ENCODE results near the gene LGALS9.
"Not testable (repeated sequence)": the region's sequence is repeated elsewhere in the genome, so short reads cannot be mapped to it uniquely, and the experiment has no call there.

Gene LGALS9

DNA sequence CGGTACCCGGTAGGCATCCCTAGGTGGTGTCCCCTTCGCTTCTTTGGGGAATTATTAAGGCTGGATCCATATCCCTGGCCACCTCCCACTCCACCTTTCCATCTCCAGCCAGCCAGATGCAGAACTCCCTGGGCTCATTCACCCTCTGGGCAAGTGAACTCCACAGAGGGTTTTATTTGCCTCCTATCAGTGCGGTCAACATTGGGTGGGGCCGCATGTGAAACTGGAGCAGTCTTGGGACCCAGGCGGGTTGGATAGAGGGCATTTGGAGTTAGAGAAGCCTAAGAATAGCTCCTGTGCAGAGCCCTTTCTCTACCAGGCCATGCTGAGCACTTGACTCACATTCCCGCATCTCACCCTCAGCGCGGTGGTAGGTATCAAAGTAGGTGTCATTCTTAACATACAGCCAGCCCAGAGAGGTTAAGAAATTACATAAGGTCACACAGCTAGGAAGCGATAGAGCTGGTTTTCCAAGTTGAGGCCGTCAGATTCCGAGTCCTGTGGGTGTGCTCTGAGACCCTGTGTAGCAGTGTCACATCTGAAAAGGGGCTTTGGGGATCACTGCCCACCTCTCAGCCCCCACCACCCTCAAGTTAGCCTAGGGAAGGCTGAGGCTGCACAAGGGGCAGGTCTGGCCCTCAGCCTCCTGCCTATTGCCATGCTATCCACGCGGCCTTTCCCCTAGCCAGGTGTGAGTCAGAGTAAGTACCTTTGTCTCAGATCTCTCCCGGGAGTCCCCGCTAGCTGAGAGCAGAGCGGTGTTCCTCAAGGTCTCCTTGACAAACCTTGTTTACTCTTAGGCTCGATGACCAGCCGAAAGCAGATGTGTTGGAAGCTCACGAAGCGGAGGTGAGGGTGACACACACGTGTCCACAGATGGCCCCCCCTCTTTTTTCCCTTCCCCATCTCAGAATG lies 26.9 kb upstream of the LGALS9 start:
- no peak for DNase-seq

- no peak for DNase-seq
Measured at GRCh38 chr17:27605409-27605808, 25.6 kb upstream of the LGALS9 start.

GRCh38 chr17:27607521-27608091 lies 23.4 kb upstream of the LGALS9 start:
- DNase-seq: no peak

DNA sequence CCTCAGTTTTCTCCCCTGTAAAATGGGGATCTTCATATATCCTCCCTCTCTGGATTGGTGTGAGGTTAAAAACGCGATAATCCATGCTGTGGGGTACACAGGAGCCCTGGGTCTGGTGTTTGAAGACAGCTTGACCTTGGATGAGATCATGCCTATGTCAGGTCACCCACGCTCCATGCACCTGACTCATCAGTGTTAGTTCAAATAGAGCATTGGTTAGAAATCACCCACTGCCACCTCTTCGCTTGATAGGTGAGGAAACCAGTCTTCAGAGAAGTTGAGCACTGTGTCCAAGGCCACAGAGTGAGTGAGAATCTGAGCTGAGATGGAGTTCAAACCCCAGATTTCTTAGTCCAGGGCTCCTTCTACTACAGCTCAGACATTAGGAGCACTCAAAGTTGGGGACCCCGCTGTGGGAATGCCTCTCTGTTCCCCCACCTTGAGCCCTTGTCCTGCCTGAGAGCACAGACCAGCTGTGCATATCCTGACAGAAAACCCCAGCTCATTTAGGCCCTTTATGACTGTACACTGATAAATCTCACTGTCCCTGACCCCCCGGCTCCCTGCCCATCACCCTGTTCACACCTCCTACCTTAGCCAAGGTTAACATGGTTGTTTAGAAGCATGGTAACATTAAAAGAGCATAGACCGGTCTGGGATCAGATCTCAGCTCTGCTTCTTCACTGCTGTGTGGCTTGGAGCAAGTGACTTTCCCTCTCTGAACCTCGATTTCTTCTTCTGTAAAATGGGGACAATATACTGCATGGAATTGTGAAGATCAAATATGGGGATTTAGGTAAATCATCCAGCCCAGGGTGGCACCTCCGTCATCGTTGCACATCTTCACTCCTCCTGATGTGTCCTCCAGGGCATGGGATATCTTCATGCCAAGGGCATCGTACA lies 22.4 kb upstream of the LGALS9 start:
- no peak for DNase-seq

DNA sequence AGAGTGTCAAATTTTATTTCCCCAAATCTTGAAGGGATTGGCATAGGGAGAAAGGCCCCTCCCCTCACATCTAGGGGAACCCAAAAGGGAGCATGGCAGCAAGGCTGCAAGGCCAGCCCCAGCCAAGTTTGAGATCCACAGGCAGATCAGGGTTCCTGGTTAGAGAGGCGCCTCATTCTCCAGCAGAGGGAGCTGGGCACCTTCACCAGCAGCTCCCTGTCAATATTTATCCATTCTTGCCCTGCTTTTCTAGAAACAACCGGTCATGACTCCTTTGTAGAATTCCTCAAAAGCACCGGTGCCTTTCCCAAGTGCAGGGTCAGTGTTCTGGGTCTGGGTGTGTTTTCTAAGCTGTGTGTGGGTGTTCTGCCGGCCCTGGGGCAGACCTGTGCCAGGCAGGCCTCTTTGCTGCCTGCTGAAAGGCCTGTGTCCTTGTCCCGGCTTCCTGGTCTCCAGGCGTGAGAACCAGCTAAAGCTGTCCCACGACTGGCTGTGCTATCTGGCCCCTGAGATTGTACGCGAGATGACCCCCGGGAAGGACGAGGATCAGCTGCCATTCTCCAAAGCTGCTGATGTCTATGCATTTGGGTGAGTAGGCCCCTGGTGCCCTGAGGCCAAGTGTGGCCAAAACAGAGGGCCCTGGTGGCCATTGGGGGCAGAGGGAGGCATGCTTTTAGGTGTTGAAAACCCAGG lies 21.2 kb upstream of the LGALS9 start:
- DNase-seq: no peak

GRCh38 chr17:27610304-27610677 lies 20.7 kb upstream of the LGALS9 start:
- DNase-seq: no peak

DNA sequence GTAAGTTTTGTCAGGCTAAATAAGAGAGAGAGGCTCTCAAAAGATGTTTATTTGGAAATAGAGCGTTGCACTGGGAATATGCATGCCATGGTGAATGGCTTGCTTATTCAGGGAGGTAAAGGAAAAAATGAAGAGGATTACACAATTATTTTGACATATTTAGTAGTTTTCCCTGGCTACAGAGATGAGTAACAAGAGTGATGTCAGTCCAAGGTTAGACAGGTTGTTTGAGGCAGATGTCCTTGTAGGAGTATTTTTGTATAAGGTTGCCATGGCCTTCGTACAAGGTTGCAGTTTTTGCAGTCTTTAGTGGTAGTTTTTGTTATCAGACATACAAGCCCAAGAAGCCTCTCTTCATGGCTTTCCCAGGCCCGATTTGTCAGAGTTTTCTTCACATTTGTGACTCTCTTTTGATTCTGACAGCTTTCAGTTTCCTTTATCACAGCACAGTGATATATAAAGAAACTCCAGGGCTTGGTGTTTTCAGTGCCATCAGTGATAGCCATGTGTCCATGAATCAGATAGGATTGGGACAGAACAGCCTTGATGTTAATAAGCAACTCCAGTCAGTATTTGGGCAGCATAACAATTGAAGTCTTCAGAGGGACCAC lies 18.7 kb upstream of the LGALS9 start:
- no peak for DNase-seq

DNA sequence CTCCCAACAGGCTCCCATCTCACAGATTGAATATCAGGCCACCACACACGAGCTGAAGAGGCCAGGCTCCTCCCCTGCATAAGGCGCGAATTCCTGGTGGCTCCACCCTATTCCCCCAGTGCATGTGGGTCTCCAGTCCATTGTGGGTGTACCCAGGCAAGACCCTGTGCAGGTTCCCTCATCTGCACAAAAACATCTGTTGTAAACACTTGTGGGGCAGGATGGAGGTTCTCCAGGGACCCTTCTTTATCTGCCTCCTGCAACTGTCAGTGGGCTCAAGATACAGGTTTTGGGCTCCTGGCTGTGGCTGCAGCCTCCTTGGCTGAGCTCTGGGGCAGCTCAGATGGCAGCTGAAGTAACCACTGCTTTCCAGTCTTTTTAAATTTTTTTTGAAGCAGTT lies 17.6 kb upstream of the LGALS9 start:
- no peak for DNase-seq

GRCh38 chr17:27615121-27615520 lies 15.9 kb upstream of the LGALS9 start:
- DNase-seq: no peak

- no peak for DNase-seq
Measured at GRCh38 chr17:27616414-27616813, 14.6 kb upstream of the LGALS9 start.

GRCh38 chr17:27618417-27618816 lies 12.6 kb upstream of the LGALS9 start:
- no peak for DNase-seq

- DNase-seq: no peak
Measured at GRCh38 chr17:27620721-27621120, 10.3 kb upstream of the LGALS9 start.

GRCh38 chr17:27621536-27621935 lies 9.5 kb upstream of the LGALS9 start:
- DNase-seq: no peak

DNA sequence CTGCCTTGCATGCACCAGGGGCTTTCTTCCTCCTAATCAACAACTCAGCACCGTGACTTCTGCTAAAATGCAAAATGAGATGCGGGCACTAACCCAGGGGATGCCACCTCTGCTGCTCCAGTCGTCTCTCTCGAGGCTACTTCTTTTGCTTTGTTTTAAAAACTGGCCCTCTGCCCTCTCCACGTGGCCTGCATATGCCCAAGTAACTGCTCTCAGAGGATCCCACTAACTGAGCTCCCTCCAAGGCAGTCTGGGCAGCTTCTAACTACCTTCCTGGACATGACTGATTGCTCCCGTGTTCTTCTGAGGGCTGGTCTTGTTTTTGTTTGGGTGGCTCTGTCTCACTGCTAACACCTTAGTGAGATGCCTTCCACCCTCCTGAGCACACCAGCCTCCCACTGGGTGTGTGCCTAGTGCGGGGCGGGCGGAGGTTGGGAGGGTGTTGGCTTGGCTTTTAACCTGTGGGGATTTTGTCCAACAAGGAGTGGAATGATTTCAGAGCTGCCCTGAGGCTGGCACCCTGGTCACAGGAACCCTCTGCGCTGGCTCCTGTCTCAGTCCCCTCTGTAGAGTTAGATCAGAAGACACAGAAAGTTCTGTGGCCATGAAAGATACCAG lies 8.9 kb upstream of the LGALS9 start:
- no peak for DNase-seq

DNA sequence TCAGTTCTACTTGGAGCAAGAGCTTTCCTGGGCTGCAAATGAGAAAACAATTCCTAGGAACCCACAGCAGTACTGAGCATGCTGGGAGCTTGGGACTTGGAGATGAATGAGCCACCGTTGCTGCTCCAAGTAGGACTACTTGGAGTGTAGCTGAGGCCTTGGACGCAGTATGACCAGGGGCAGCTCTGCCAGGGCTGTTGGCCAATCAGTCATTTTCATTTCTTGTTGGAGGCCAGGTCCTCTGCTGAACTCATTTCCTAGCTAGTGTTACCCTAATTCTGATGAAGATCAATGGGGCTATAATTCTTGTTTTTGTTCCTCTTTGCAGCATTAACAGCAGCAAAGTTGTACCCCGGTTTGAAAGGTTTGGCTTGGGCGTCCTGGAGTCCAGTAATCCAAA lies 8.0 kb upstream of the LGALS9 start:
- no peak for DNase-seq

- no peak for DNase-seq
Measured at GRCh38 chr17:27623614-27624013, 7.4 kb upstream of the LGALS9 start.

GRCh38 chr17:27624539-27624938 lies 6.4 kb upstream of the LGALS9 start:
- DNase-seq: no peak

- DNase-seq: no peak
Measured at GRCh38 chr17:27625856-27626255, 5.1 kb upstream of the LGALS9 start.

- DNase-seq: no peak
Measured at GRCh38 chr17:27627514-27627913, 3.5 kb upstream of the LGALS9 start.

DNA sequence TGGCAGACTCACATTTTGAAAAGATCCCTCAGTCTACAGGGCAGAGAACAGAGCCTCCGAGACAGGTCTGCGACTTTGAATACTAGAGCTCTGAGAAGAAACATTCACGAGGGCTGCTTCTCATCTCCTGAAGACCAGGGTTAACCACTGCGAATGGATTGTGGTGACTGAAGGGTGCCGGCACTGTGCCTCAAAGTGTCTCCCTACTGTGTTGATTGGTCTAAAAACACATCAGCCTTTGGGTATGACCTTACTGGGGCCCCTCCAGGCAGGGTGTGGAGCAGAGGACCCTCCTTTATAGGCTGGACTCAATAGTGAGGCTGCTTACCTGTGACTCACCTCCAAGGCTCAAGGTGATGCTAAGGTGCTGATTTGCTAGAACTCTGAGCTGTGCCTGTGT lies 2.6 kb upstream of the LGALS9 start:
- DNase-seq: no peak

GRCh38 chr17:27629260-27629659 lies 1.7 kb upstream of the LGALS9 start:
- not testable (repeated sequence) for DNase-seq

GRCh38 chr17:27631411-27631760 lies 398 bp downstream of the LGALS9 start:
- no peak for DNase-seq

Data from activated CD4-positive, alpha-beta T cell treated with anti-CD3 and anti-CD28 coated beads, Interleukin-2, amount 50 U/mL, for 4 hours (primary cell).